GM12874 (cell line): ENCODE data around the gene AMBP.

Source experiments
- TF ChIP-seq, protein P1 (sequence below): IDR thresholded peaks from 2 replicates; pipeline ENCODE4 v1.5.1; 2011; ENCODE audit warnings: low read depth, mild to moderate bottlenecking, control low read depth, low read length, moderate library complexity; ENCODE audit not compliant: insufficient read depth

AMBP gene

DNA sequence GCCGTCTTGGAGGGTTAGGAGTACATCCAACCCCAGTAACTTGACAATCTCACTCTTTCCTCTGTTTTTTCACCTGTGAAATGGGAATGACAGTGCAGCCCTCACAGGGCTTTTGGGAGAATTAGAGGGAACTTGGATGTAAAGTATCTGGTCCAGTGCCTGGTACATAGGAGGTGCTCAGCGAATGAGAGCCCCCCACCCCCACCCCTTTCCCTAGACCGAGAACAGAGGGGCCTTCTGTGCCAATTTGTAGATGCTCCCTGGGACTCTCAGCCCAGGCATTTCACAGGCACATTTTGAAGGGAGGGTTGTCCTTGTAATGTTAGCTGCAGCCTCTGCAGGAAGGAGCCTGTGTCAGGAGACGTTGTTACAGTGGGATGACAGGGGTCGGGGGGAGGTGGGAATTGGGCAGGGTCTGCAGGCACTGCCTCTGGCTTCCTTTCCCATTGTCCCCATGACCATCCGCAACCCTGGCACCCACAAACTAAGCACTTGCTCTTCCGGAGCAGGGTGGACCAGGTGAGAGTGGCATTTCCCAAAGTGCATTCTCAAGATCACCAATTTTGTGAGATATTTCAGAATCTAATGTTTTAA lies 47.0 kb downstream of the AMBP start:
- TF ChIP-seq, protein P1, sequence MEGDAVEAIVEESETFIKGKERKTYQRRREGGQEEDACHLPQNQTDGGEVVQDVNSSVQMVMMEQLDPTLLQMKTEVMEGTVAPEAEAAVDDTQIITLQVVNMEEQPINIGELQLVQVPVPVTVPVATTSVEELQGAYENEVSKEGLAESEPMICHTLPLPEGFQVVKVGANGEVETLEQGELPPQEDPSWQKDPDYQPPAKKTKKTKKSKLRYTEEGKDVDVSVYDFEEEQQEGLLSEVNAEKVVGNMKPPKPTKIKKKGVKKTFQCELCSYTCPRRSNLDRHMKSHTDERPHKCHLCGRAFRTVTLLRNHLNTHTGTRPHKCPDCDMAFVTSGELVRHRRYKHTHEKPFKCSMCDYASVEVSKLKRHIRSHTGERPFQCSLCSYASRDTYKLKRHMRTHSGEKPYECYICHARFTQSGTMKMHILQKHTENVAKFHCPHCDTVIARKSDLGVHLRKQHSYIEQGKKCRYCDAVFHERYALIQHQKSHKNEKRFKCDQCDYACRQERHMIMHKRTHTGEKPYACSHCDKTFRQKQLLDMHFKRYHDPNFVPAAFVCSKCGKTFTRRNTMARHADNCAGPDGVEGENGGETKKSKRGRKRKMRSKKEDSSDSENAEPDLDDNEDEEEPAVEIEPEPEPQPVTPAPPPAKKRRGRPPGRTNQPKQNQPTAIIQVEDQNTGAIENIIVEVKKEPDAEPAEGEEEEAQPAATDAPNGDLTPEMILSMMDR = no peak

DNA sequence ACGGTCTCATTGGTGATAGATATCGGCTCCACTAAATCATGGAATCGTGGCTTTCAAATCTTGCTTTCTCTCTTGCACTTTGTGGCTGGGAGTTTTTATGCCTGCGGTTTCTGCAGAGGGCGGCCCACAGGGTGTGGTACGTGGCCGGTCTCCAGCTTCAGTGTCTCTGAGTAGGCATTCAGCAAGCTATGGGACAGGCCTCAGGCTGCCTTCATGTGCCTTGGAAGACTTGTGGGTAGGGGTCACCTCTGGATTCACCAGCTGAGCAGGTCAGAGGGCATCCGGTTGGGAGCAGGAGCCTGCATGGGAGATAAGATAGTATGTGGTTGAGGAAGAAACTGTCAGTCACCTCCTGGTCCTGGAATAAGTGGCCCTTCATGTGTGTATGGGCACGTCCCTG lies 47.7 kb downstream of the AMBP start:
- TF ChIP-seq, protein P1 = no peak

- TF ChIP-seq, protein P1 = no peak
Observed at GRCh38 chr9:114029311-114030170, 48.6 kb downstream of the AMBP start.

DNA sequence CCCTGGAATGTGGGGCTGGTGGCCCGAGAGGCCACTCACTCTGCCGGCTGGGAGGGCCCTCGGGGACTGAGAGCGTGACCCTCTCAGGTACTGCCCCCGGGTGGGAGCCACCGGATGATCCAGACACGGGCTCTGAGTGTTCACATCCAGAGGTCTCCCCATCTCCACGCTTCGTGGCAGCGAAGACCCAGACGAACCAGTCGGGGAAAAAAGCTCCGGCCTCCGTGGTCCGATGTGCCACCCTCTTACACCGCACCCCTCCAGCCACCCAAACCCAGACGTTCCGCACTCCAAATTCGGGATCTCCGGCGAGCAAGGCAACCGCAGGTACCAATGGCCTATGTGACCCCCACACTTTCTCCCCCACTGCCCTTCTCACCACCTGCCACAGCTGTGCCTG lies 49.5 kb downstream of the AMBP start:
- TF ChIP-seq, protein P1 = no peak

DNA sequence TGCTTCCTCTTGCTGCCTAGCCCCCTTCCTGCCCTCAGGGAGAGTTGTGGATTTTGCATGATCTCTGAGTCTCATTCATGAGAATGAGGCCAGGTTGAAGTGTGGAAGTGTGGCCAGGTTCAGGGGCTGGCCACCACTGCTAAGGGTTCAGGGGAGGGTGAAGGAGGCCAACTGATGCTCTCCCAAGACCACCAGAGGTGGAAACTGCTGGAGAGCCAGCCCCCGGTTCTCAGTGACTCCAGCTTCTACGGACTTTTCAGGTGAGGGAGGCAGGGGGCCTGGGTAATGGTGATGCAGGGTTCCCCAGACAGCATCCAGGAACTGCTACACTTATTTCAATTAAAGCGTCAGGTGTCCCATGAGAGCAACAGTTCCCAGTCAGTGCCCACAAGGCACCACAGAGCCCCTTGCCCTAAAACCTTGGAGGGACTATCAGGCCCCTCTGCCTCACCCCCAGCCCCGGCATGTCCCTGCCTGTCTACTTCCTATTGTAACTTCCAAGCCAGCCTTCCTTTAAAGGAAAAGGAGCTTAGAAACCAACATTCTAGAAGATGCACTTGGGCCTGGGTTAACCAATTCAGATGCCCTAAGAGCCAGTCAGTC lies 50.1 kb downstream of the AMBP start:
- TF ChIP-seq, protein P1 = no peak

- TF ChIP-seq, protein P1 = no peak
Observed at GRCh38 chr9:114027159-114027862, 50.8 kb downstream of the AMBP start.

DNA sequence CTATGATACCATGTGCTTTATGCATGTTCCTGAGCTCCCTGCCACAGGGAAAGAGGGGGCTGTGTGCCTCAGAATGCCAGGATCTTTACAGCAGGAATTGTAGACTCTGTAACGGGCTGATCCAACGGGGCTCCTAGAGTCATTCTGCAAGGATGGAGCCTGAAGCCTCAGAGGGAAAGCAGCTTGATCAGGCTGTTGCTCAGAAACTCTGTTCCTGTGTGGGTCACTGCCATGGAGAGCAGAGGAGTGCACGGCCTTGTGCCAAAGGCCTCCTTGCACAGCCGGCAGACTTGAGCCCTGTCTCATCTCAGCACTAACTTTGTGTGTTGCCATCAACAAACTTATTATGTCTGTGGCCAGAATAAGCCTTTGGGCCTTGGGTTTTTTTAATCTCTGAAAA lies 51.8 kb downstream of the AMBP start:
- TF ChIP-seq, protein P1 = no peak
